Head of caudate nucleus (tissue), 42 donors: ENCODE measurements around the gene TPRG1.

Experiments
- DNase-seq, 42 donors: peaks; one replicate each; pipeline versions ENCODE4 v3.0.0 to v3.0.0-alpha.2; 2020 to 2021; ENCODE audit warnings: mixed read lengths in 7 of 42
- intact Hi-C: fragments of 100-400 bp; cut with DNase I; formaldehyde crosslinking; loops from one replicate; pipeline ENCODE4 v1.15.0; 2022

The TPRG1 gene

GRCh38 chr3:189212681-189213080 lies 40.9 kb downstream of the TPRG1 start:
- intact Hi-C loops = no loop called here
- no peak for DNase-seq

GRCh38 chr3:189214651-189215050 lies 42.9 kb downstream of the TPRG1 start:
- DNase-seq = no peak

GRCh38 chr3:189222927-189223636 lies 51.3 kb downstream of the TPRG1 start:
- DNase-seq = no peak
- intact Hi-C loops = no loop called here

More at GRCh38 chr3:189214651-189215050, 42.9 kb downstream of the TPRG1 start:
- intact Hi-C loops = no loop called here

- intact Hi-C loops = no loop called here
- no peak for DNase-seq
Measured at GRCh38 chr3:189225431-189225830, 53.7 kb downstream of the TPRG1 start.

- DNase-seq = no peak
- intact Hi-C loops = no loop called here
Measured at GRCh38 chr3:189227249-189227648, 55.5 kb downstream of the TPRG1 start.

- intact Hi-C loops = no loop called here
- DNase-seq = no peak
Measured at GRCh38 chr3:189229196-189229828, 57.5 kb downstream of the TPRG1 start.

GRCh38 chr3:189232790-189233189 lies 61.0 kb downstream of the TPRG1 start:
- intact Hi-C loops = no loop called here
- no peak for DNase-seq

- intact Hi-C loops = no loop called here
- DNase-seq = peak; percentile 3 to 79 (median 54)
Measured at GRCh38 chr3:189233225-189233858, 61.6 kb downstream of the TPRG1 start.

- no peak for DNase-seq
Measured at GRCh38 chr3:189235214-189235613, 63.4 kb downstream of the TPRG1 start.

GRCh38 chr3:189236352-189236751 lies 64.6 kb downstream of the TPRG1 start:
- intact Hi-C loops = no loop called here
- DNase-seq = no peak

More at GRCh38 chr3:189235214-189235613, 63.4 kb downstream of the TPRG1 start:
- intact Hi-C loops = no loop called here

- no peak for DNase-seq
- intact Hi-C loops = no loop called here
Measured at GRCh38 chr3:189237526-189237925, 65.8 kb downstream of the TPRG1 start.

- no peak for DNase-seq
- intact Hi-C loops = no loop called here
Measured at GRCh38 chr3:189238071-189238470, 66.3 kb downstream of the TPRG1 start.

- intact Hi-C loops = no loop called here
- DNase-seq = no peak
Measured at GRCh38 chr3:189239616-189240015, 67.8 kb downstream of the TPRG1 start.

- DNase-seq = no peak
- intact Hi-C loops = no loop called here
Measured at GRCh38 chr3:189249987-189250386, 78.2 kb downstream of the TPRG1 start.

- DNase-seq = no peak
- intact Hi-C loops = no loop called here
Measured at GRCh38 chr3:189258261-189258660, 86.5 kb downstream of the TPRG1 start.

- intact Hi-C loops = no loop called here
- DNase-seq = peak in 17 of 42 donors; percentile 10 to 63 (median 23)
Measured at GRCh38 chr3:189260556-189261493, 89.1 kb downstream of the TPRG1 start.

- peak in 21 of 42 donors; percentile 1 to 48 (median 15) for DNase-seq
- intact Hi-C loops = no loop called here
Measured at GRCh38 chr3:189262746-189263145, 91.0 kb downstream of the TPRG1 start.

GRCh38 chr3:189267981-189268613 lies 96.3 kb downstream of the TPRG1 start:
- DNase-seq = no peak
- intact Hi-C loops = no loop called here

- DNase-seq = no peak
- intact Hi-C loops = no loop called here
Measured at GRCh38 chr3:189269365-189269764, 97.6 kb downstream of the TPRG1 start.
